SK-N-SH (cell line): ENCODE results near the gene GOPC. TPM values are rescaled to one million over a fixed set of nuclear protein-coding genes. Genes with fewer than 3 reads are reported as not detected.

ENCODE experiments used
- CTCF ChIA-PET: fragments of 300-600, 350-600 bp; formaldehyde crosslinking; extraction: SDS; loops from one replicate; lab custom pipeline; 2021; lab: Yijun Ruan, JAX
- POLR2A ChIA-PET: fragments of 350-600 bp; sonication (Branson Sonifier 250); formaldehyde crosslinking; extraction: SDS; loops from one replicate; lab custom pipeline; 2020; ENCODE audit warnings: antibody characterized with exemption, inconsistent platforms; lab: Yijun Ruan, JAX
- DNase-seq: peaks from one replicate; pipeline ENCODE4 v3.0.0; 2012
- H2AFZ ChIP-seq: fragments of 200-600 bp; sonication (generic); 2 replicates; pipeline ENCODE4 v1.8.1; 2016; ENCODE audit warnings: antibody characterized with exemption, mild to moderate bottlenecking, low read depth
- H3F3A ChIP-seq: fragments of 200-600 bp; sonication (generic); replicated peaks from 2 replicates; pipeline ENCODE3; 2016; ENCODE audit warnings: antibody characterized with exemption, mild to moderate bottlenecking; ENCODE audit not compliant: insufficient read depth
- H3K27ac ChIP-seq, 2 experiments: fragments of 200-500 bp in 1 of 2; fragments of 200-600 bp in 1 of 2; sonication (Bioruptor generic) in 1 of 2; sonication (generic), shearing (Covaris generic) in 1 of 2; 2 replicates each; pipeline versions ENCODE4 v1.5.1 to v1.6.1; 2014 to 2016; ENCODE audit warnings: low read depth in 2 of 2, inconsistent platforms in 1 of 2, low read length in 1 of 2, mild to moderate bottlenecking in 1 of 2, mixed read lengths in 1 of 2
- H3K27me3 ChIP-seq: fragments of 200-600 bp; sonication (generic), shearing (Covaris generic); 2 replicates; pipeline ENCODE4 v1.6.1; 2016; ENCODE audit warnings: mixed run types; ENCODE audit not compliant: insufficient read depth
- H3K36me3 ChIP-seq, 2 experiments: fragments of 200-500 bp in 1 of 2; fragments of 200-600 bp in 1 of 2; sonication (Bioruptor generic) in 1 of 2; sonication (generic) in 1 of 2; replicated peaks in 1 of 2; 2 replicates each; pipeline versions ENCODE3 to v1.5.1; 2014 to 2016; ENCODE audit warnings: low read length in 1 of 2, mild to moderate bottlenecking in 1 of 2; ENCODE audit not compliant: insufficient read depth in 2 of 2, control insufficient read depth in 1 of 2
- H3K4me1 ChIP-seq, 2 experiments: fragments of 200-500 bp in 1 of 2; fragments of 200-600 bp in 1 of 2; sonication (Bioruptor generic) in 1 of 2; sonication (generic), shearing (Covaris generic) in 1 of 2; 2 replicates each; pipeline versions ENCODE4 v1.5.1 to v1.6.1; 2014 to 2016; ENCODE audit warnings: low read depth in 1 of 2, low read length in 1 of 2, mixed run types in 1 of 2; ENCODE audit not compliant: insufficient read depth in 2 of 2, control insufficient read depth in 1 of 2
- H3K4me2 ChIP-seq: fragments of 200-600 bp; sonication (generic), shearing (Covaris generic); 2 replicates; pipeline ENCODE4 v1.6.1; 2017; ENCODE audit warnings: mixed run types
- H3K4me3 ChIP-seq, 2 experiments: fragments of 200-500 bp in 1 of 2; fragments of 200-600 bp in 1 of 2; sonication (Bioruptor generic) in 1 of 2; sonication (generic), shearing (Covaris generic) in 1 of 2; 2 replicates each; pipeline versions ENCODE4 v1.5.1 to v1.8.1; 2014 to 2016; ENCODE audit warnings: low read depth in 2 of 2, inconsistent platforms in 1 of 2, low read length in 1 of 2, mild to moderate bottlenecking in 1 of 2, mixed read lengths in 1 of 2, moderate library complexity in 1 of 2
- H3K79me2 ChIP-seq: fragments of 200-600 bp; sonication (generic); 2 replicates; pipeline ENCODE4 v1.8.1; 2017; ENCODE audit warnings: mild to moderate bottlenecking; ENCODE audit not compliant: insufficient read depth
- H3K9ac ChIP-seq: fragments of 200-600 bp; sonication (generic); 2 replicates; pipeline ENCODE4 v1.6.1; 2017; ENCODE audit warnings: mixed run types
- H3K9me2 ChIP-seq: fragments of 200-600 bp; sonication (generic); 2 replicates; pipeline ENCODE4 v1.6.1; 2017; ENCODE audit warnings: mixed run types
- H3K9me3 ChIP-seq: fragments of 200-600 bp; sonication (generic); 2 replicates; pipeline ENCODE4 v1.6.1; 2017; ENCODE audit warnings: mixed run types, mild to moderate bottlenecking, moderate library complexity
- H4K20me1 ChIP-seq: fragments of 200-600 bp; sonication (generic); 2 replicates; pipeline ENCODE4 v1.6.1; 2017; ENCODE audit warnings: mild to moderate bottlenecking, mixed run types; ENCODE audit not compliant: insufficient read depth
- CHD2 ChIP-seq: fragments of 150-350 bp; IDR thresholded peaks from 2 replicates; pipeline ENCODE4 v1.6.1; 2018; ENCODE audit warnings: low read length; ENCODE audit not compliant: partially characterized antibody
- ELF1 ChIP-seq: IDR thresholded peaks from 2 replicates; pipeline ENCODE4 v1.4.0; 2012
- EP300 ChIP-seq, 2 experiments: IDR thresholded peaks; 2 replicates each; pipeline versions ENCODE4 v1.4.0 to v1.6.1; 2012; ENCODE audit warnings: borderline replicate concordance in 1 of 2, low read depth in 1 of 2, low read length in 1 of 2
- EZH2phosphoT487 ChIP-seq: fragments of 200-600 bp; sonication (generic); IDR thresholded peaks from 2 replicates; pipeline ENCODE4 v1.6.1; 2017; ENCODE audit warnings: low read depth, mixed run types, mild to moderate bottlenecking, antibody characterized with exemption, moderate library complexity, borderline replicate concordance
- FOSL2 ChIP-seq: IDR thresholded peaks from 2 replicates; pipeline ENCODE4 v1.4.0; 2012; ENCODE audit warnings: low read depth, mild to moderate bottlenecking, moderate library complexity, borderline replicate concordance
- FOXJ3 ChIP-seq: sonication (generic); formaldehyde crosslinking; IDR thresholded peaks from 2 replicates; pipeline ENCODE4 v1.5.1; 2020; ENCODE audit warnings: mild to moderate bottlenecking, missing genetic modification reagents
- FOXM1 ChIP-seq: IDR thresholded peaks from 2 replicates; pipeline ENCODE4 v1.4.0; 2012; ENCODE audit warnings: low read depth, mild to moderate bottlenecking
- IRF3 ChIP-seq: fragments of 150-350 bp; IDR thresholded peaks from 2 replicates; pipeline ENCODE4 v1.6.1; 2016; ENCODE audit warnings: mild to moderate bottlenecking, low read depth, low read length
- JUND ChIP-seq: IDR thresholded peaks from 2 replicates; pipeline ENCODE4 v1.4.0; 2012
- MEF2A ChIP-seq: IDR thresholded peaks from 2 replicates; pipeline ENCODE4 v1.4.0; 2012; ENCODE audit warnings: low read depth, borderline replicate concordance
- MXI1 ChIP-seq: IDR thresholded peaks from 2 replicates; pipeline ENCODE4 v1.6.1; 2012; ENCODE audit warnings: mild to moderate bottlenecking, low read depth, low read length, improper control_type of control experiment
- NRF1 ChIP-seq: IDR thresholded peaks from 2 replicates; pipeline ENCODE4 v1.6.1; 2012; ENCODE audit warnings: low read depth, mild to moderate bottlenecking, low read length
- PBX3 ChIP-seq: IDR thresholded peaks from 2 replicates; pipeline ENCODE4; 2012
- RCOR1 ChIP-seq: fragments of 150-350 bp; IDR thresholded peaks from 2 replicates; pipeline ENCODE4 v1.6.1; 2017; ENCODE audit warnings: antibody characterized with exemption, low read length
- RFX5 ChIP-seq: IDR thresholded peaks from 2 replicates; pipeline ENCODE4 v1.6.1; 2012; ENCODE audit warnings: mild to moderate bottlenecking, improper control_type of control experiment, low read length
- RXRA ChIP-seq: IDR thresholded peaks from 2 replicates; pipeline ENCODE4 v1.4.0; 2012; ENCODE audit warnings: low read depth, mild to moderate bottlenecking, borderline replicate concordance
- SIN3A ChIP-seq: IDR thresholded peaks from 2 replicates; pipeline ENCODE4 v1.6.1; 2012; ENCODE audit warnings: low read depth, mild to moderate bottlenecking, low read length, moderate library complexity, borderline replicate concordance
- SMC3 ChIP-seq: IDR thresholded peaks from 2 replicates; pipeline ENCODE4 v1.6.1; 2012; ENCODE audit warnings: low read depth, low read length, improper control_type of control experiment
- TEAD4 ChIP-seq: IDR thresholded peaks from 2 replicates; pipeline ENCODE4 v1.4.0; 2012; ENCODE audit warnings: mild to moderate bottlenecking, borderline replicate concordance; ENCODE audit not compliant: insufficient read depth
- USF2 ChIP-seq: fragments of 150-350 bp; IDR thresholded peaks from 2 replicates; pipeline ENCODE4 v1.6.1; 2017; ENCODE audit warnings: antibody characterized with exemption, low read length, low read depth, borderline replicate concordance
- YY1 ChIP-seq: IDR thresholded peaks from 2 replicates; pipeline ENCODE4 v1.4.0; 2012; ENCODE audit warnings: low read depth, mild to moderate bottlenecking
- ZBTB33 ChIP-seq: IDR thresholded peaks from 2 replicates; pipeline ENCODE4 v1.4.0; 2012; ENCODE audit warnings: low read depth, borderline replicate concordance
- WGBS: methylation state at CpG from one replicate; pipeline ENCODE4 v1.1.6; 2017; ENCODE audit warnings: low lambda C conversion rate; 5-methylcytosine and 5-hydroxymethylcytosine counted together
- polyA plus RNA-seq, 3 experiments: library from polyadenylated mRNA; depleted of rRNA; stranded (reverse); fragments of >200 nt; gene quantifications; 2 replicates each; pipeline ENCODE4 v1.2.3, GENCODE V29; 2012

GOPC gene
- polyA plus RNA-seq, 1 of the 3 experiments (the other 2 are of a cell fraction) = 20.8 TPM

DNA sequence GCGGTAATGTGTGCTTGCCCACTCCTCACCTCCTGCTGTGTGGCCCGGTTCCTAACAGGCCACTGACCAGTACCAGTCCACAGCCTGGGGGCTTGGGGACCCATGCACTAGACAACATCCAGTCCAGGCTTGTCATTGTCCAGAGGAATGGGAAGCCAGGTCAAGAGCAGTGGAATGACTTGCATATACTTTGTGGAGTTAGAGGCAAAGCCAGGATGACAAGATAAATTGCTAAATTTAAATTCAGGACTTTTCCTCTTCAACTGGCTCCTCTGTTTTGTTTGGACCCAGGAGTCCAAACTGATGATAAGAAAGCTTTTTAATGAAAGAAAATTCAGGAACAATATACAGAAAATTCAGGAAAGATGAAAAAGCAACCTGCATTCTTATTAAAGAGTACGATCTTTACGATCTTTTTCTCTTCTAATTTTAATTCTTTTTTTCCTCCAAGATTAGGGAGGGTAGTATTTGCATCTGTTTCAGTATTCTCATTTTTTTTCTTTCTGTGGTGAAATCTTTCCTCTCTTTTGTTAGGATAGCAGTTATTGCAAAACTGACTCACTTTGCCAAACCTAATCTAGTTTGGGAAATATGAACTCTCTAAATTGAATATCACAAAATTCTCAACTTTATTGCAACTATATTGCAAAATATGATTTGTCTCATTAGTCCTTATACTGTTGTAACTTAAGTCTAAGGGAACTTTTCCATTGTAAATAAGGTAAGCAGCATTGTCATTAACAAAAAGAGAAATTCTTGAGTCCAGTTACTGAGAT is 71.7 kb downstream of the GOPC start:
- Histone ChIP-seq H3K4me3 (no peak overlapping the region), H3K36me3 (peaks cover 30 to 46% of the 10 kb centered on the region in 2 experiments), H3K9me3 (no peaks in the 10 kb centered on the region), H3F3A (peaks cover 29% of the 10 kb centered on the region), H3K79me2 (peaks cover 78% of the 10 kb centered on the region), H3K4me2 (peak overlapping the region; percentile 65), H3K4me1 (peaks cover 0 to 26% of the 10 kb centered on the region in 2 experiments; a peak in 3 of 4 replicates), H3K27ac (peak overlapping the region in 1 of 2 experiments; percentile 69; a peak in 2 of 4 replicates), H3K27me3 (no peaks in the 10 kb centered on the region), H2AFZ (no peak overlapping the region), H4K20me1 (no peaks in the 10 kb centered on the region), H3K9me2 (no peaks in the 10 kb centered on the region), H3K9ac (peak overlapping the region; percentile 14; the same call in 1 of the 2 replicates)
- POLR2A ChIA-PET = no interaction called here
- 75% methylated on average over 4 of the region's 4 CpGs for WGBS
- no peak for DNase-seq
- TF ChIP-seq FOSL2 = no peak
- no peak for TF ChIP-seq JUND
- TF ChIP-seq RFX5 = no peak
- no peak for TF ChIP-seq IRF3
- TF ChIP-seq SIN3A = no peak
- TF ChIP-seq SMC3 = no peak
- TF ChIP-seq RCOR1 = no peak
- TF ChIP-seq CHD2 = no peak
- no peak for TF ChIP-seq YY1
- no peak for TF ChIP-seq TEAD4
- TF ChIP-seq USF2 = no peak
- no peak for TF ChIP-seq ELF1
- TF ChIP-seq EZH2phosphoT487 = no peak
- TF ChIP-seq FOXM1 = no peak
- no peak for TF ChIP-seq MXI1
- CTCF ChIA-PET = interaction anchor here (1.8 kb wide), 1 partner anchor 81 kb away, joined by 6 read pairs; no protein-coding TSS in a partner anchor

- Histone ChIP-seq H3K27me3 (no peaks in the 10 kb centered on the region), H3K36me3 (peaks cover 15 to 73% of the 10 kb centered on the region in 2 experiments), H3K9me2 (no peaks in the 10 kb centered on the region), H4K20me1 (no peaks in the 10 kb centered on the region), H3K9ac (no peak overlapping the region), H3K9me3 (no peaks in the 10 kb centered on the region), H3K4me1 (peaks cover 0 to 23% of the 10 kb centered on the region in 2 experiments), H3K79me2 (peaks cover 88% of the 10 kb centered on the region), H3F3A (peaks cover 25% of the 10 kb centered on the region), H3K4me3 (no peak overlapping the region), H2AFZ (no peak overlapping the region), H3K4me2 (no peak overlapping the region), H3K27ac (no peak overlapping the region)
- ChIA-PET CTCF (interaction anchor here (1.0 kb wide), 1 partner anchor 10 kb away, joined by 3 read pairs; no protein-coding TSS in a partner anchor), POLR2A (no interaction called here)
- 78% methylated on average over 2 of the region's 2 CpGs for WGBS
- DNase-seq = no peak
- TF ChIP-seq SMC3 (no peak), FOXJ3 (no peak), YY1 (no peak), RXRA (no peak), JUND (no peak), IRF3 (no peak), MEF2A (no peak), ZBTB33 (no peak), SIN3A (no peak), EP300 (IDR thresholded peaks at IDR 0.05; ENCODE audit: borderline replicate concordance in 1 of 2, low read depth in 1 of 2, low read length in 1 of 2) (no peak), PBX3 (no peak), NRF1 (no peak)
Observed at GRCh38 chr6:117525607-117526006, 76.7 kb downstream of the GOPC start.
